HG02943 (cell line): Measurements from ENCODE around the gene TAOK1.
"Not testable (repeated sequence)": the region's sequence is repeated elsewhere in the genome, so short reads cannot be mapped to it uniquely, and the experiment has no call there.

Source experiments
- ATAC-seq: cut with Tn5 transposase; IDR thresholded peaks from one replicate; pipeline ENCODE4 v1.9.1; 2021; ENCODE audit warnings: mild to moderate bottlenecking, low read depth, moderate library complexity; ENCODE audit not compliant: unreplicated experiment

TAOK1 gene

GRCh38 chr17:29434550-29434949 lies 44.4 kb downstream of the TAOK1 start:
- ATAC-seq: no peak

GRCh38 chr17:29442451-29442850 lies 52.3 kb downstream of the TAOK1 start:
- ATAC-seq: no peak

GRCh38 chr17:29443041-29443739 lies 53.0 kb downstream of the TAOK1 start:
- no peak for ATAC-seq

- ATAC-seq: no peak
Observed at GRCh38 chr17:29444589-29444988, 54.4 kb downstream of the TAOK1 start.

- ATAC-seq: no peak
Observed at GRCh38 chr17:29445844-29446243, 55.7 kb downstream of the TAOK1 start.

- no peak for ATAC-seq
Observed at GRCh38 chr17:29449865-29450671, 59.9 kb downstream of the TAOK1 start.

- ATAC-seq: no peak
Observed at GRCh38 chr17:29451121-29451742, 61.1 kb downstream of the TAOK1 start.

GRCh38 chr17:29458066-29458465 lies 67.9 kb downstream of the TAOK1 start:
- no peak for ATAC-seq

GRCh38 chr17:29461483-29462206 lies 71.5 kb downstream of the TAOK1 start:
- ATAC-seq: no peak

GRCh38 chr17:29469276-29469675 lies 79.1 kb downstream of the TAOK1 start:
- ATAC-seq: no peak

- ATAC-seq: not testable (repeated sequence)
Observed at GRCh38 chr17:29473437-29473836, 83.3 kb downstream of the TAOK1 start.

- no peak for ATAC-seq
Observed at GRCh38 chr17:29474297-29474696, 84.1 kb downstream of the TAOK1 start.

GRCh38 chr17:29475891-29476290 lies 85.7 kb downstream of the TAOK1 start:
- no peak for ATAC-seq

- not testable (repeated sequence) for ATAC-seq
Observed at GRCh38 chr17:29480249-29480928, 90.2 kb downstream of the TAOK1 start.

GRCh38 chr17:29483503-29483902 lies 93.3 kb downstream of the TAOK1 start:
- no peak for ATAC-seq

- ATAC-seq: no peak
Observed at GRCh38 chr17:29495011-29495410, 104.8 kb downstream of the TAOK1 start.

- ATAC-seq: no peak
Observed at GRCh38 chr17:29504711-29505110, 114.5 kb downstream of the TAOK1 start.

- ATAC-seq: no peak
Observed at GRCh38 chr17:29505836-29506235, 115.7 kb downstream of the TAOK1 start.

- ATAC-seq: no peak
Observed at GRCh38 chr17:29510953-29511352, 120.8 kb downstream of the TAOK1 start.

- ATAC-seq: no peak
Observed at GRCh38 chr17:29514792-29515191, 124.6 kb downstream of the TAOK1 start.
